GM19193 (cell line): ENCODE data around the gene THOC7.

Source experiments
- POLR2A ChIP-seq: IDR thresholded peaks from 4 replicates; pipeline ENCODE4 v1.6.1; 2011; ENCODE audit not compliant: insufficient read depth, insufficient read length; ENCODE audit errors: extremely low read depth

Gene THOC7

DNA sequence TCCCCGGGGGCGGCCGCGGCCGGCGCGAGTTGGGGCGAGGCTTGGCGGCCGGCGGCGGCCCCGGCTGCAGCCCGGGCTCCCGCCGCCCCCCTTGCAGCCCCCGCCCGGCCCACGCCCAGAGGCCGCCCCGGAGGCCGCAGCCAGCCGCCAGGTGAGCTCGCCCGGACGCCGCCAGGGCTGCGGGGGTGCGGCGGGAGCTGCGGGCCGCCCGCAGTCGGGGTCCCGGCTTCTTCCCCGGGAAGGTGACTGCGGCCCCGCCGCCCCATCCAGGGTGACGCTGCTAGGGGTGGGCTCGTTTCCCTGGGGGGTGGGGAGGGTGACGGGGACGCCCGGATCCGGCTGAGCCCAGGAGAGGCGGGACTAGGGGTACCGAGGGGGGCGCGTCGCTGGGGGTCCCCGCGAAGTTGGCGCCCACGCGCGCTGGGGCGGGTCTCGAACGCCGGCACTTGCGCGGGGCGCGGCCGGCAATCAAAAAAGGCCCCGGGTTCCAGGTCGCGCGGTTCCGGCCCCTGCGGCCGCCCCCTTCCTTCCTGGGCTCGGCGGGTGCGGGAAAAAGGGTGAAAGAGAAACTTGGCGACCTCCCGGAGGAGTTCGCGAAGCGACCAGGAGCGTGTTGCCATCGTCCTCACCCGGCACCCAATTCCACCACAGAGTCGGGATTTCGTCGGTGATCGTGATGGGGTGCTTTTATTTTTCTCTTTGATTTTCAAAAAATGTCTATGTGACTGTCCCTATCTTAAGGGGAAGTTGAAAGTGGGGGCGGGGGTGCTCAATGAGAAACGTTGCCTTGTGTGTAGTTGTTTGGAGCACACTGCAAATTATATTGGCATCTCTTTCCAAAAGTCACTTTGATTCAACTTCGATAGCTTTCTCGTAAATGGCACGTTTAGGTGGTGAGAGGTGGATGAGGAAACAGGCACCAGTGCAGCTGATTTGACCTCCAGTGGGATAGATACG lies 681 bp upstream of the THOC7 start:
- TF ChIP-seq POLR2A = peak; percentile 48

DNA sequence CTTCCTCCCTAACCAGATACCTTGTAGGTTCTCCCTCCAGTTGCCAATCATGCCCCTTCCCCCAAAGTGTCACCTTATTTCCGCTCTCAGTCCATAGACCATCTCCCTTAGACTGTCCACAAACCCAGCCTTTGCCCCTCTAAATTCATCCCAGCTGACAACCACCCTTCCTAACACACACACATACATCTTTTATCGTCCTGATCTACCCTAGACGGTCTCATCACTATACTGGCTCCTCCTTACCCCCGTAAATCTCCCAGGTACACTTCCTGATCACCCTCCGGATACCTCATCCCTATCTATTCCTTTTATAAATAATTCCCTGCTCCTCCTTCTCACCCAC lies 828 bp downstream of the THOC7 start:
- no peak for TF ChIP-seq POLR2A

DNA sequence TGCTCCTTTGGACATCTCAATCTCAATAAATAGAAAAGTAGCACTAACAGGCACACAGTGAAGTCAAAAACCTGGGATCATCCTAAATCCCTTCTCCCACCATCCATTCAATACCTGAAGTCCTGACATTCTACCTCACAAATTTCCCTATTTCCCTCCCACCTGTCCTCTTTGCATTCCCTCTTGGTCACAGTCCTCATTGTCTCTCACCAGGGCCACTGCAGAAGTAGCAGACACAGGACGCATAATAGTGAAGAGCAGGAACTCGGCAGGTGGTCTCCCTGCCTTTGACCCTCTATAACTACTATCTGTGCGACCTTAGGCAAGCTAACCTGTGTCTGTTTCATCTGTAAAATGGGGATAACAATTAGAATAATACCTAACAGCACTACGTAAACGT lies 2.3 kb downstream of the THOC7 start:
- no peak for TF ChIP-seq POLR2A

DNA sequence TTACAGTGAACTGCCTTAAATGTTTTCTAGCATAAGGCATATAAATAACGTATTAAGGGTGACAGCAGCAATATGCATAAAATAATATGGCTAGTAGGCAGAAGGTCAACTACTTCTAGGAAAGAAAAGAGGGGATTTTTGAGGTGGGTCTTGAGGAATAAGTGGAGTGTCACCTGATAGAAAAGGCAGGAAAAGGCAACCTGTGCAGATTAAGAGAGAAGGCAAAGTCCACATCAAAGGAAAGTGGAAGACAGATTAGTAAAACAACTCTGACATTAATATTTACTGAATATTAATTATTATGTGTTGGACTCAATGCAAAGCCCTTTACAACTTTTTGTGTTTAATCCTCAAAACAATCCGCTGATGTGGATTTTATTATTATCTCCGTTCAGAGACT lies 2.8 kb downstream of the THOC7 start:
- no peak for TF ChIP-seq POLR2A

- TF ChIP-seq POLR2A = no peak
These were observed 6.3 kb downstream of the THOC7 start for GRCh38 chr3:63857311-63857710.

DNA sequence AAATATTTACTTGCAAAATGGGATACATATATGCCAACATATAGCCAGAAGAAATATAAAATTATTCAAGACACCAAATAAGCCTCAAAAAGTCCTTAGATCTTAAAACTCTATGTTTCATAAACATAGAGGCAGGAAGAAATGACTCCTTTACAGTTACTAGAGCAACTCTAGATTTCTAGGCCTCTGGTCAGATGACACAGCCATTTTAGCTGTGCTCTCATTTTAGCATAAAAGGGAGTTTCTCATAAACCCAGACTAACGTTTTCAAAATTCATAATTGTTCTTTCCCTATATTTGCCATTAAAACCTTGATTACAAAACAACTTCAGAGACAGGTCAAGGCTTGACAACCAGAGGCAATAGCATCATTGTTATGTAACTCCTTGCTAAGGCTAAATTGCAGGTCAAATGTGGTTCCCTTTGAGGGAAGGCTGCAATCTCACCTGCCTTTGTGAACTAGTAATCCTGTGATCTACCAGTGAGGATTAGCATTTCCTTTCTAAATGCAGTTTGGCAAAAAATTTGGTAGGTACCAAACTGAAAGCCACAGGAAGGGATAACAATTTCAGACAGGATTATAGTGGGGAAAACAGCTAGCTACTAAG lies 8.2 kb downstream of the THOC7 start:
- no peak for TF ChIP-seq POLR2A

GRCh38 chr3:63853106-63853505 lies 10.5 kb downstream of the THOC7 start:
- TF ChIP-seq POLR2A = no peak

- no peak for TF ChIP-seq POLR2A
These were observed 12.3 kb downstream of the THOC7 start for GRCh38 chr3:63851287-63851686.

GRCh38 chr3:63849175-63849574 lies 14.4 kb downstream of the THOC7 start:
- TF ChIP-seq POLR2A = no peak

DNA sequence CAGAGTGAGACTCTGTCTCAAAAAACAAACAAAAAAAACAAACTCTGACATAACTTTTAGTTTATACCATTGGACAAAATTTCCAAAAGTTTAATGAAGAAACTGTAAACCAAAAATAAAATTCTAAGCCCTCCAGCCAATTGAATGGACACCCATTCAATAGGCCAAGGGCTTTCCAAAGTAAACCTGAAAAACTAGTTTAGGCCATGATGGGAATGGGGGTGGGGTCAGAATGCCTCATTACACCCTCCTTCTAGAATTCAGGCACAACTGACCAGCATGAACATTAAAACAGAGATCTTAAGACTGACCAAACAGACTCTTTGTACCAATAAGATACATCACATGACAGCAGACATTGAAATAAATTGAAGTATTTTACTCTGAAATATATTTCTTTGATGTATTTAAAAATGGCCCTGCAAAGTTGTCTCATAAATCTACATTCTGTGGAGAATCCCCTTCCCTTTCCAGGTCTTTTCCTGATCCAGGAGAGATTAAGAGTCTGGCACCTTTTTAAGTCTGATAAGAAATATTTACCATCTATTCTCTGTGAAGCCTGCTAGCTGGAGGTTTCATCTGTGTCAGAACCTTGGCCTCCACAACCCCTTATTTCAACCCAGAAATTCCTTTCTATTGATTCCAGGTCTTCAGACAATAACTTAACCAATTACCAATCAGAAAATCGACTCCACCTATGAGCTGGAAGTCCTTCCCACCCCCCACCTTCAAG lies 15.7 kb downstream of the THOC7 start:
- TF ChIP-seq POLR2A = no peak

DNA sequence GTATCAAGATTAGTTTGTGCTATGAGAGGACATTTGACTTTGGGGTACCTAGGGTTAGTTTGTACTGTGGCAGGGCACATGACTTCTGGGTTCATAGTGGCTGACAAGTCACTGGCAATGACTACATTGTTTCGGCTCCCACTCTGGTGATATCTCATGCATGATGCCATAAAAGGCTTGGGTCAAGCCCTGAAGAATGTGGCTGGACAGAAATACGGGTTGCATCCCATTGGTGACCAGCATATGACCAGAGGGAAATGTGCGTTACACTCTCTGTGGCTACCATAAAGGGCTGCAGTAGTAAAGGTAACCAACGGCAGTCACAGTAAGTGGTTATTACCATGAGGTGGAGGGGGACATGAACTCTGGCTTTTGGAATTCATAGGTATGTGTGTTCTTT lies 18.4 kb downstream of the THOC7 start:
- TF ChIP-seq POLR2A = no peak

DNA sequence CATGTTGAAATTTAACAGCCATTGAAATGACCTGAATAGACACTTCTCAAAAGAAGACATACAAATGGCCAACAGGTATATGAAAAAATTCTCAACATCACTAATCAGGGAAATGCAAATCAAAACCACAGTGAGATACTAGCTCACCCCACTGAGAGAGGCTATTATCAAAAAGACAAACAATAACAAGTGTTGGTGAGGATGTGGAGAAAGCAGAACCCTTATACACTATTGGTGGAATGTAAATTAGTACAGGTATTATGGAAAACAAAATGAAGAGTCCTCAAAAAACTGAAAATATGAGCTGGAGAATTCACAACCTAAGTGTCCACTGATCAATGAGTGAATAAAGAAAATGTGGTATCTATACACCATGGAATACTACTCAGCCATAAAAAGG lies 21.5 kb downstream of the THOC7 start:
- TF ChIP-seq POLR2A = no peak

DNA sequence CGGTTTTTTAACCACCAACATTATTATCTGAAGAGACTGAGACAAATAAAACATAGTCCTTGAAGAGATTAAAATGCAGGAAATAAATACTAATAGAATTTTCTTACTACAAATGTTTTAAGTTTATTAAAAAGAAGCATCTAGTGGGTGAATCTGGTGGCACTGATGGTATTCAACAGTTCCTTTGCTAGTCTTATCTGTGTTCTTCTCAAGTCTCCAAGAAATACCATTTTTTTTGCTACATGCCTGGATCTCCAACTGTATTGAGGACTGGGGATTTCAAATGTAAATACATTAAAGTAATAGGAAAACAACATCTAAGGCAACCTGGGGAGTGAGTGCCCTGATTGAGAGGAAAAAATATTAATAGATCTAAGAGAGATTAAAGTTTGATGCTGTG lies 21.9 kb downstream of the THOC7 start:
- TF ChIP-seq POLR2A = no peak

DNA sequence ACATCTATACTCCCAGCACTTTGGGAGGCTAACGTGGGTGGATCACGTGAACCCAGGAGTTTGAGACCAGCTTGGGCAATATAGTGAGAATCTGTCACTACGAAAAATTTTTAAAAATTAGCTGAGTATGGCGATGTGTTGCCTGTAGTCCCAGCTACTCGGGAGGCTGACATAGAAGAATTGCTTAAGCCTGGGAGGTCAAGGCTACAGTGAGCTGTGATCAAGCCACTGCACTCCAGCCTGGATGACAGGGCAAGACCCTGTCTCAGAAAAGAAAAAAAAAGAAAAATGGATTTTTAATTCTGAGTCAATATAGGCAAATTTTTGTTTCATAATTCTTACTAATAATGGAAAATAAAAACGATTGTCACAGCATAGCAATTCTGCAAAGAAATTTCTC lies 31.2 kb downstream of the THOC7 start:
- TF ChIP-seq POLR2A = no peak

DNA sequence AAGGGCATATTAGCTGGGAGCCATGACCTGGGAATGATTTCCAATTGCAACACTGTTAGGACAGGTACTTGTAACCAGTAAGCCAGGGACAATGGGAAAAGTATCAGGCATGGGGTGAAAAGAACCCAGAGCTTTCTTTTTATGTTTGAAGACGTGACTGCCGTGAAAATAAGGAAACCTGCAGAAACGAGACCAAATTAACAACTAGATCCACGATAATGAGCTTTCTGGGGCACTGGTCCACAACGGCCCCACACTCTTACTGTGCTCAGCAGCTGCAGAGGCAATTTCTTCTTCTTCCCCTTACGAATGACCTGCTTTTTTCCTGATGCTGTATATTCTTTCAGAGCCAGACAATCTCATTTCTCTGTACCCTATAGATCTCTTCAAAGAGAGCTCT lies 33.1 kb downstream of the THOC7 start:
- TF ChIP-seq POLR2A = no peak

DNA sequence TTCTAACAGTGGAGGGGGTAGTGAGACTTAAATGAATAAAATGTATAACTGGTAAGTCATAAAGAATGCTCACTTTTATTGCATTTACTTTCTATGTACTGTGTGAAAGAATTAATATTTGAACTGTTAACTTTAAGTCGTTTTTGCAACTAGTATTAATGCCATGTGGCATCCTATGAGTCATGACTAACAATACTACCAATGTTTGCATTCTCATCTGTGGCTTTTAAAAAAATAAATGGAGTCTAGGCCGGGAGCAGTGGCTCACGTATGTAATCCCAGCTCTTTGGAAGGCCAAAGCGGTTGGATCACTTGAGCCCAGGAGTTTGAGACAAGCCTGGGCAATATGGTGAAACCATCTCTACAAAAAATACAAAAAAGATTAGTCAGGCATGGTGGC lies 39.3 kb downstream of the THOC7 start:
- no peak for TF ChIP-seq POLR2A

- no peak for TF ChIP-seq POLR2A
These were observed 44.5 kb downstream of the THOC7 start, which contains the start of gene C3orf49 for GRCh38 chr3:63819151-63819398. Gene C3orf49 (plus strand): TSS chr3:63819299. CDS start chr3:63819472, 173 bp downstream.
